Endometrial microvascular endothelial cells (primary cell): ENCODE results near the gene TEKT3. TPM values are rescaled to one million over a fixed set of nuclear protein-coding genes. Genes with fewer than 3 reads are reported as not detected.

Experiments
- in situ Hi-C: cut with HindIII; loops from 2 replicates; pipeline ENCODE4 v1.10.0; 2017; ENCODE audit warnings: low sequenced_read_pairs, low pct_unique_long_range_greater_than_20kb; ENCODE audit errors: inconsistent ontology term
- total RNA-seq: library from RNA; depleted of rRNA; stranded (reverse); fragments of >200 nt; gene quantifications from one replicate; pipeline ENCODE4 v1.2.3, GENCODE V29; 2015; ENCODE audit errors: inconsistent ontology term

Gene TEKT3
- total RNA-seq, 1 donor from 2014 or later, result not detected

DNA sequence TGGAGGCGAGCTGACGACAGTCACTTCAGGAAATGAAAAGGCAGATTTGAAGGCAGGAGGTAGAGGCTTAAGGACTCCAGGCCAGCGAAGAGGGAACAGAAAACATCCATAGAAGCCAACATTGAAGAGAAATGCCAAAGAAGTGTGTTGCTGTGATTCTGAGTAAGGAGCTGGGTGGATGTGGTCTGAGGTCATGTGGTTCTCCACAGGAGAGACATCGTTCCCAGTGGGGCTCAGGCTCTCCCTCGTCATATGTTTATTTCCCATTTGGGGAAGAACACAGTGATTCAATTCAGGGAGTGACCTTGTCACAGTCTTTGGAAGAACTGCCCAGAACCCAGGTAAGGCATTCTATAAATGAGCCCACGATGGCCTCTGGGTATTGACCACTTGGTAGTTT is 69.7 kb downstream of the TEKT3 start:
- in situ Hi-C loops, result no loop called here

DNA sequence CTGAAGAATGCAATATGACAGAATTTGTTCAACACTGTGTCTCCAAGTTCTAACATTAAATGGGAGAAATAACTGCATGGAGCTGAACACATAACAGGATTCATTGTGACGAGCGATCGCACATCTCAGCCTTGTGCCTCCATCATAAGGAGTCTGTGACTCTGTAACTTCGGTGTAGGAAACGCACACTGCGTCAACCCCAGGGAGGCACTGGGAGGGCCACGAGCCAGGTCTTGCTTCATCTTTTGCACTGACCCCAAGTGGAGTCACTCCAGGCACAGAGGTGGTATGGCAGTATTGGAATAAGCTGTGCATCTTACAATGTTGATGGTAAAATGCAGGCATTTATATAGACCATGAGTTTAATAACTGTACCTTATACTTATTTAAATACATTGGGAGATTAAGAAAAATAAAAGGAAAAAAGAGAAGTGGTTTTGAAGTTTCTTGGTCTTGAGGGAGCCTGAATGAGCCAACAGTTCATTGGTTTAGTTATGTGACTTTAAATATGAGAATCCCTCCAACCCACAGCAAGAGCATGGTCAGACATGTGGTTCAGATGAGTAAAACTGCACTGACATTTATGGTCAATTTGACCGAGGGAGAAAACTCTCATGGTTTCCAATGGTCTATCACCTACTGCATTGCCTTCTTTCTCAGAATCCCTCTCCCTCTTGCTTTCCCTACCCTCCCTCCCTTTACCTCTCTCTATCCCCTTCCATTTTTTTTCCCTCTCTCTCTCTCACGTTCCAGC is 70.6 kb downstream of the TEKT3 start:
- in situ Hi-C loops, result no loop called here

DNA sequence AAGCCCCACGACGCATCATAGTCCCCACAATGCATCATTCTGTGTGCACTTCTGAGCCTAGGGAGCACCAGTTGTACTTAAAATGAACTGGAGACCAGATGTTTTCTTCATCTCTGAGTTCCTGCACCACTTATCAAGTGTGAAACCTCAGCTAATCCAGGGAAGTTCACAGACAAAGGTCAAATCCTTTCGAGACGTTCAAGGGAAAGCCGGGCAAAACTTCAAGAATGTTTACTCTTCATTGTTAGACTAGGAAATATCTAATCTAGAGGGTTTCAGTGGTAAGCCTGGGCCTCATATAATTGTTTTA is 71.7 kb downstream of the TEKT3 start:
- in situ Hi-C loops, result no loop called here

DNA sequence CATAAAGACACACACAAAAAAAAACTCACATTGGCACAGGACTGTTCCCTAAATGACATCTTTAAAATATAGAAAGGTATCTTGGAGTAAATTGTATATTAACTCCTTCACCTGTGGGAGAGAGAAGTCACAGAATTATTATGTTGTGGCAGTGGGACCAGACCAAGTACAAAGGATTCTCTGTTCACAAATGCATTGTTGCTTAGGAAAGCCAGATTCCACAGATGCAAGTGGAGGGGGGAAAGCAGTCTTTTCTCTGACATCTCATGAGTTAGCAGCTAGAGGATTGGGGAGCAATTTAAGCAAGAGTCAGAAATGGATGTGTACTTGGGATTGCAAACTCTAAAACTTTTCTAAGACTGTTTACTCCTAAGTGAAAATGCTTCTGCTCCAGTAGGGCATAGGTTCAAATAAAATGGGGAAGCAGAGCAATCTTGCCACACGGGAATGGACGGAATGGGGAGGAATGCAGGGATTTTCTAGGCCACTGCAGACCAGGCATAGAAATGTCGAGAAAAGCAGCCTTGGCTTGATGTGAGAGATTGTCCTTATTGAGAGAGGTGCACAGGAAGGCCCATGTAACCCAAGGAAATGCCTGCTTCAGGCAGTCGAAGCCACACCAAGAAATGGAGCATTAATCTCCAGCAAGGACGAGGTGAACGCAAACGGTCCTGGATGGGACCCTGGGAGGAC is 72.2 kb downstream of the TEKT3 start:
- in situ Hi-C loops, result no loop called here

DNA sequence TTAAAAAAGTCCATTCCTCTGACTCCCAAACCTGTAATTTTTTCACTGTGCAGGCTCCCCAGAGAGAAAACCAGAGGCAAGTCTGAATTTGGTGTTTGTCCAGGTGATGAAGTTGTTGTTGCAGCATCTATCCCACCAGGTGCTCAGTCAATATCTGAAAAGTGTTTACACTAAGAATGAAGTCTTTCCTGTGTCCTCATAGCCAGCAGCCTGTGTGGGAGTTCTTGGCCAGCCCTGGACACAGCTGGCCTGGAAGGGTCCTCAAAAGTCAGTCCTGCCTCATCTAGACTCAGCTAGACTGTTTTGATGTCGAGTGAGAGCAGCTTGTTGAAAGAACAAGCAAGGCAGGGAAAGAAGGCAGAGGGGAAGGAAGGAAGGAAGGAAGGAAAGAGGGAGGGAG is 72.9 kb downstream of the TEKT3 start:
- in situ Hi-C loops, result no loop called here

DNA sequence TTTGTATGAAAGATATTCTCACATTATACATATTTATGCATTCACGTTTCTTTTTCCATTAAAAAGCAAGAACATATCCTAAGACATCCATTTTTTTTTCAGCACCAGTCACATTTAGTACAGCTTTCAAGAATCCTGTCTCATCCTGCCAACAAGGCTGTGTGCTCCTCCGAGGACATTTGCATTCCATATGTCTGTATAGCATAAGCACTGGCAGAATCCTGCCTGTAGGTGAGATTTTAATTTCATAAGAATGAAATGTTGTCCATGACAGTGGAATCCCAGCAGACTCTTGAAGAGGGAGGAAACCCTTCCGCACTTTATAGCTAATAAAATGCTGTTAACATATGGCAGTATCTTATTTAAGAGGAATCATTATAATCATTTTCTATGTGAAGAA is 73.4 kb downstream of the TEKT3 start:
- in situ Hi-C loops, result no loop called here

DNA sequence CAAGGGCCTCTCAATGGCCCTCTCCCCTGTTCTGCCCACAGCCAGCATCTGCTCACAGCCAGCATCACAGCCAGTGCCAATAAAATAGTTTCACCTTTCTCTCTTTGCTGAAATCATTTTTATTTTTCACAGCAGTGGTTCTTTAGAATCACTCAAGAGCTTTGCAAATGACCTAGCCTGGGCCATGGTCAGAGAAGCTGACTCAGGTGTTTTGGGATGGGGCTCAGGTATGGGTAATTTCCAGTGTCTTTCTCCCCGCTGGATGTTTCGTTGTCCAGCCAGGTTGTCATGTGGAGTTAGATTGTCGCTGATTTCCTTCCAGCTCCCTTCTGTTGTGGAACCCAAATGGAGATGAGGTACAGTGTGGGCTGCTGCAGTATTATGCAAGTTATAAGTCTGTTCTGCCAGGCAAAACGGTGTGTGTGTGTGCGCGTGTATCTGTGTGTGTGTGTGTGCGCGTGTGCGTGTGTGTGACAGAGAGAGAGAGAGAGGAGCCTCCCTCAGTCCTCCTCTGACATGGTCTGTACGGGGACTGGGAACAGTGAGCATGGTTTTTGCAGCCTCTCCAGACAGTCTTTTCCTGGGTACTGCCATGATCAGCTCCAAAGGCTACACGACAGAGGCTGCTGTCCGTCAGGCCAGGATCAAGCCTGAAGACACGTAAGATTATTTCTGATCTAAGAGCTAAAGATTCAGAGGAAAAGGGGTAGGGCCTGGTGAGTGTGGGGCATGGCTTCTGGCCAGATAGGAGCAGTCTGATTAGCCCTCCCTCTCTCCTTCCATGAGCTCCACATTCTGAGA is 74.9 kb downstream of the TEKT3 start:
- in situ Hi-C loops, result no loop called here

DNA sequence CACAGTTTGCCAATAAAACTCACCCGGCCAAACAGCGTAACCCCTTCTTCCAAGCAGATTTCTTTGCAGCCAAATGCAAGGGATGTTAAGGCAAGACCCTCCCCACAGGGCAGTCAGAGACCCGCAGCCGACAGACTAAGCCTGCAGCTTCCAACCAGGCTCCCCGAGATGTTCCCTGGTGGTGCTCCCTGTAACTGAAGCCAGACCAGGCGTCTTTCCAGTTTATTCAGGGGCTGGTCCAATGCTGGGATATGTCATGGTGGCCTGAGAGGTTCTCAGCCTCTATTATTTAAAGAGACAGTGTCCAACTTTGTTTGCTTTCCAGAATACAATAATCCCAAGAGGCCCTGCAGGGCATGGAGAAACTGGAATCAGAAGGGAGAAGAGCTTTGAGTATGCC is 76.3 kb downstream of the TEKT3 start, which contains the start of gene PMP22:
Gene PMP22 (minus strand): TSS at position 196 of the 400 bp plus-strand sequence. CDS start 4,599 bp downstream, outside the sequence.
- in situ Hi-C loops, result no loop called here

DNA sequence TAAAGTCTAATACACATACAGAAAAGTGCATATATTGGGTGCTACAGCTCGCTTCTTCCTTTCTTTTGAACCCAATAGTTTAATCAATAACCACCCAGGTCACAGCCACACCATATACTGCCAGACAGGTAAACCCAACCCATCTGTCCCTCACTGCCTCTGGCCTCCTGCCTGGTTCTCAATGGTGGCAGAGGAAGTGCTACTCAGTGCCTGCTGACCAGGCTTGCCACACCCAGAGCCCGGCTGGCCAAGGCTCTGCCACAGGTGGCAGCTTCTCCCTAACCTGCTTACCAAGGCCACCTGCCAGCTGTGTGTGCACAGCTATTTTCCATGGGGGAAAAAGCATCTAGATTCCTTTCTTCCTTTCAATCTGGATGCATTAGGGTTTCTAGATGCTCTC is 76.9 kb downstream of the TEKT3 start:
- in situ Hi-C loops, result no loop called here

DNA sequence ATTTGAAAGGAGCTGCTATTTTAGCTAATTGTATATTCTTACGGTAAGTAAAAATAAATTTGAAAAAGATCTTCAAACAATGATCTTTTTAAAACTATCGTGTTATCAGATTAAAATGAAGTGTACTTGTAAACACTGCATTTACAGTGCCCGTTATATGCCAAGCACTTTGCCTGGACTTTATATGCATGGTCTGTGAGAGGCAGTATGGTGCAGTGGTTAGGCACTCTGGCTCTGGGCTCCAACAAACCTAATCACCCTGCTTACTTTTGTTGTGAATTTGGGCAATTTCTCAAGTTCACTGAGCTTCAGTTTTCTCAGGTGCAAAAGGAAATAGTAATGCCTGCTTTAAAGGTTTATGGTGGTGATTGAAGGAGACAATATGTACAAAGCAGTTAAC is 77.7 kb downstream of the TEKT3 start:
- in situ Hi-C loops, result no loop called here

DNA sequence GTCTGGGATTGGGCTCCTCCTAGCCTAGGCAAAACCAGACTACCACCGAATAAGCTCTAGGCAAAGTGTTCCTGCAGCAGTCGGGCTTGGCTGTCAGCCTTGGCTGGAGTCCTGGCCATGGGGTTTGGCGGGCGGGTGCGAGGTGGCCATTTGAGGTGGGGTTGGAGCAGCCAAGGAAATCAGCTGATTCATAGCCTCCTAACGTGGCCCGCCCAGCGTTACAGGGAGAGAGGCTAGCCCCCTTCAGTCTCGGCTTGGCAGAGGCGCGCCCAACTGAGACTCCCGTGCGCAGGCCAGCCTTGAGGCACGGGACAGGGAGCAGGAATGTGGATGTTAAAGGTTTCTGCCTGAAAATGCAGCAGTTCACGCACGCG is 78.2 kb downstream of the TEKT3 start:
- in situ Hi-C loops, result no loop called here

DNA sequence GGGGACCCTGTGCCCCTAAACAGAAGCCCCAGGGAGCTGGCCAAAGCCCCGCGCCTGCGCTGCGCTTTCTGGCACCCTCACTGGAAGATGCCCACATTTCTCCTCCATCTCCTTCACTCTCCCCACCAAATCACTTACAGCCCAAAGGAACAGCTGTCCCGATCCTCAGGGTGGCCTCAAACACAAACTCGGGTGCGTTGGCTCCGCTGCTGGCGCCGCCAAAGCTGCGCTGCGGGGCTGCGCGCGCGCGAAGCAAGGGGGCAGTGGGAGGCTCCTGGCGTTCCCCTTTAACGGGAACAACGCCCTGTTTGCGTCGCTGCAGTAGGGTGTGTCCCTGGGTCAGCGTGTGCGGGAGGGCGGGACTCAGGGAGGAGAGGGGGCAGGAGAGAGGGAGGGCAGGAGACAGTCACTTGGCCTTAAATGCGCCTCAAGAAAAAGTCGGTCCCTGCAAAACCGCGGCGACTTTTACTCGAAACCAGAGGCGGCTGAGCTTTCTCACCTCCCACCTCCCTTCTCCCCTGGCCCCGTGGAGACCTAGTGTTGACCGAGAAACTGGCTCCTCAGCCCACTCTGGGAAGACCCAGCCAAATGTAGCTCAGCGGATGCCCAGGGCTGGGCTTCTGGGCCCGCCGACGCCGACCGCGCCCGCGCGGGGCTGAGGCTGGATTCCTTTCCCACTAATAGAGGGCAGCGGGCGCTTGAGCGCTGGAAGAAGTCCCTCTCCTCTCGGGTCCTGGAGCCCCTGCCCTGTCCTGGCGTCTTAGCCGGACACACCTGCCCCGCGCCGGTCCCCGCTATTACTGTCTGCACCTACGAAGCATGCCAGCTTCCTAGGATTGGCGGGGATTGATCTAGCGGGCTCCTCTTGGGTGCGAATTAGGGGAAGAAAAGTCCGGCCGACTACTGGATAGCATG is 78.8 kb downstream of the TEKT3 start:
- in situ Hi-C loops, result no loop called here

DNA sequence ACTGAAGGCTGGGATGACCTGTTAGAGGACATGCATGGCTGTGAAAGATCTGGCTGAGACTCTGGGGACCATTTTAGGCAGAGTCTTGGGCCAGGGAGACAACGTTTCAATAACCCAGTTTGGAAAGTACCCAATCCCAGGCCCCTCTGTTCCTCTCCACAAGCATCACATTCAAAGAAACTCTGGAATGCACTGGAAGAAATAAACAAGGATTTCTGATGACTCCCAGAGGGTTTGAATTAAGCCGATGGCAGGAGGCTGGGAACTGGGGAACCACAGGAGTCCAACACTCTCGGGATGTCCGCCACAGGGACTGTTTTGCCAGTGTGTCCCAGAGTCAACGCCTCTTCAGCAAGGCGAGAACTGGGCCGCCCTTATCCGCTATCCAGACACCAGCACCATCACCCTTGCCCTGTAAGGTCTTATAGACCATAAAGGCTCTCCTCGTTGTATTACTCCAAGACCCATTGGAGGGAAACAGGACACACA is 79.6 kb downstream of the TEKT3 start:
- in situ Hi-C loops, result no loop called here

DNA sequence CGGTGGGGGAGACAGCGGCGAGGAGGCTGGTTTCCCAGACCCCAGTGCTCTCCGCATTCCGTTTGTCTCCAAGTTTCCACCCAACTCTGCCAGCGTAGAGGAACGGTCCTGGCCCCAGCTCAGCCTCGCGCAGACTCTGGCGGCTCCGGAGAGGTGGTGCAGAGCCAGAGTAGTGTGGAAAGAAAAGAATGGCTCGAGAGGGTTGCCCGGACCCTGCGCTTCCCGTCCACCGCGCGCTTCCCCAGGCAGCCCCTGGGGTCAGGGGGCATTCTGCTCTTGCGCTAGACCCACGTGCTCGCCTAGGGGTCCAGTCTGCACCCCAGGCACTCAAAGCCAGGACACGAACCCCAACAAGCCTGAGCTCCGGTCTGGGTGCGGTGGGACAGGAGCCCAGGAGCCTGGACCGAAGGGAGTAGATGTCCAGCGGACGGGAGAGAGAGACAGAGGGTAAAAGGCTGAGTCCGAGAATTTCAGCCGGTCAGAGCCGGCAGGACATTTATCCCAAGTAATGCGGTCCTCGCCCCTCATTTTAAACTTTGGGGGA is 80.1 kb downstream of the TEKT3 start:
- in situ Hi-C loops, result no loop called here

DNA sequence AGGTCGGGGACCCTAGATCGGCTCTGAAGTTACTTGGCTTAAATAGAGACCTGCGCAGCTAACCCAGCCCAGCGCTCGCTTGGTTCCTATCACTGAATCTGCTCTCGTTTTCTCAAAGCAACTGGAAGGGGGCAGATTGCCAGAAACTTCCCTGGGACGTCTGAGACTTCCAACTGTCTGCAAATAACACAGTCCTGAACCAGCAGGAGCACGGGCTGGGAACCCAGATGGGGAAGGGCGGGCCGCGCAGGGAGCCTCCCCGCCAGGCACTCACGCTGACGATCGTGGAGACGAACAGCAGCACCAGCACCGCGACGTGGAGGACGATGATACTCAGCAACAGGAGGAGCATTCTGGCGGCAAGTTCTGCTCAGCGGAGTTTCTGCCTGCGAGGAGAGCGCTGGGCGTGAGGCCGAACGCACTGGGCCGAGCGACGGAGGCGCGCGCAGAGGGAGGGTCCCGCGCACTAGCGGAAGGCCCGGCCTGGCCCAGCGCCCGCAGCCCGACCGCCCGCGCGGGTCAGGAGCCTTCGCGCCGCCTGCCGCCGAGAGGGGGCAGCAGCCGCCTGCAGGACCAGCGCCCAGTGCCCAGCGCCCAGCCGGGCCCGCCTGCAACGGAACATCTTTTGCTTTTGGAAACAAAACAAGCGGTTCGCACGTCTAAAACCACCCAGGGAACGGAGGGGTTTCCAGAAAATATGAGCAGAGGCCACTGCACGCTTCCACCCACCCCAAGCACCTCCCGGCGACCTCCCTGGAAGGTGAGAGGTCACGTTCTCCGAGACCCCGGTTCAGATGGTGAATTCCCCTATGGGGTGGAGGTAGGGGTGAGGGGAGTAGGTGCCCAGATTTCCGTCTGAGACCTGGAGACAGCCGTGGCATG is 80.8 kb downstream of the TEKT3 start:
- in situ Hi-C loops, result no loop called here

DNA sequence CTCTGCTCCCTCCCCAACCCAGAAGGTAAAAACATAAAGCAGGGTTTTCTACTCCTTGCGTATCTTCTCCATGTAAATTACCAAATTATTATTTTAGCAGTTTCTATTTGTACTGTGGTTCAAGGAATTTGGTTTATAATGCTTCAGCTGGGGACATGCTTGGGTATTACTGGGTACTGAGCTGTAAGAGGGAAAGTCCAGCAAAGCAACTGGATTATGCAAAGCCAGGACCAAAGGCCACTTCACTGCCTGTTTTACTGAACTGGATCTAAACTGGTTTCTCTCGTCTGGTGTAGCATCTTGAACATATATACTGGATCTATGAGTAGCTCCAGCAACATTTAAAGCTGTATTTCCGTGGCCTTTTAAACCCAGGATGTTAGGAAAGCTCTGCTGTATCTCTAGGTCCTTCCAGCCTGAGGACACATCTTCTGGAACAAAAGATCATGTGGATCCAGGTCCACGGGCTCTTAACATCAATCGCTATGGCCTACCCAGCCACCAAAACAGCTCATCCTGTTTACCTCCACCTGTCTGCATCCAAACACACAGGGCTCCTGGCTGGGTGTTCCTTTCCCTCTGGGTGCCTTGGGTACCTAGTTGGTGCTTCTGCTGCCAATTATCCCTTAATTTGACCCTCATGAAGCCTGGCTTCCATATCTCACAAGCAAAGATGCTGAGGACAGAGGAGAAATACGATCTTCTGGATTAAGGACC is 83.4 kb downstream of the TEKT3 start:
- in situ Hi-C loops, result no loop called here

DNA sequence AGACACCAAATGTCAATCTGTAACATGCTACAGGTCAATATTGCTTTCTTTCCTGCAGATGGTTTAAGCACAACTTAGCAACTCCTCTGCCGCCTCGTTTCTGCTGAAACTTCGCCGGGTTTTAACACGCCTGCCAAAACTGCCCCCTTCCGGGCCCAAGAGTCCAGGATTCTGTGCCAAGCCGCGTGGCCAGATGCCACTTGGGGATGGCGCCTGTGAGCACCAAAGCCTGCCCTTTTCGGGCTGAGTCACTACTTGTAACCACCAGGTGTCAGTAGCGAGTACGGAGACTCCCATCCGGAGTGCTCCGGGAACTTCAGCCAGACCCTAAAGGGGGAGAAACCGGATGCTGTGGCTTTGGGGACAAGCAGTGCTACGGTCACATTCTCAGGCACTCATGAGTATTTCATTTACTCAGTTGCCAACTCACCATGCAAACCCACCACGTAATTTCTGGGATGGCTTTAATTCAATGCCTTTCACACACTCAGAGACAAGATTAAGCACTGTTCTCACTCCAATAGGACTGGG is 84.1 kb downstream of the TEKT3 start:
- in situ Hi-C loops, result no loop called here
